HEK293 (cell line): Measurements from ENCODE around the gene PHPT1.

Experiments used
- ELK4 ChIP-seq: IDR thresholded peaks from 2 replicates; pipeline ENCODE4 v1.6.1; 2011; ENCODE audit warnings: mild to moderate bottlenecking, low read depth, low read length, borderline replicate concordance
- FEZF1 ChIP-seq: fragments of 450-650 bp; formaldehyde crosslinking; IDR thresholded peaks from 2 replicates; pipeline ENCODE4 v1.5.1; 2016; ENCODE audit warnings: missing biosample characterization, missing genetic modification characterization
- HOXA7 ChIP-seq: sonication (generic); formaldehyde crosslinking; IDR thresholded peaks from 2 replicates; pipeline ENCODE4 v1.8.1; 2022; ENCODE audit warnings: missing genetic modification reagents, borderline replicate concordance
- KLF9 ChIP-seq: fragments of 450-650 bp; formaldehyde crosslinking; IDR thresholded peaks from 2 replicates; pipeline ENCODE4 v1.5.1; 2016; ENCODE audit warnings: missing biosample characterization, missing genetic modification characterization, low read depth
- PATZ1 ChIP-seq: fragments of 450-650 bp; formaldehyde crosslinking; IDR thresholded peaks from 2 replicates; pipeline ENCODE4 v1.5.1; 2016; ENCODE audit warnings: missing biosample characterization, missing genetic modification characterization
- SP2 ChIP-seq: fragments of 450-650 bp; formaldehyde crosslinking; IDR thresholded peaks from 2 replicates; pipeline ENCODE4 v1.5.1; 2016; ENCODE audit warnings: missing biosample characterization, missing genetic modification characterization
- ZBTB21 ChIP-seq: fragments of 450-650 bp; formaldehyde crosslinking; IDR thresholded peaks from 2 replicates; pipeline ENCODE4 v1.5.1; 2017; ENCODE audit warnings: missing biosample characterization, missing genetic modification characterization
- ZBTB26 ChIP-seq: fragments of 450-650 bp; formaldehyde crosslinking; optimal IDR thresholded peaks from 2 replicates; pipeline ENCODE3; 2016; ENCODE audit warnings: missing biosample characterization, mild to moderate bottlenecking, missing genetic modification characterization
- ZBTB49 ChIP-seq: fragments of 450-650 bp; formaldehyde crosslinking; IDR thresholded peaks from 2 replicates; pipeline ENCODE4 v1.5.1; 2016; ENCODE audit warnings: missing biosample characterization, missing genetic modification characterization, low read depth
- ZBTB6 ChIP-seq: fragments of 450-650 bp; formaldehyde crosslinking; IDR thresholded peaks from 2 replicates; pipeline ENCODE4 v1.5.1; 2017; ENCODE audit warnings: missing biosample characterization, missing genetic modification characterization
- ZNF19 ChIP-seq: fragments of 450-650 bp; formaldehyde crosslinking; IDR thresholded peaks from 2 replicates; pipeline ENCODE4; 2016; ENCODE audit warnings: missing biosample characterization, missing genetic modification characterization, low read depth
- ZNF24 ChIP-seq: fragments of 450-650 bp; formaldehyde crosslinking; IDR thresholded peaks from 2 replicates; pipeline ENCODE4 v1.5.1; 2016; ENCODE audit warnings: missing biosample characterization, missing genetic modification characterization
- ZNF292 ChIP-seq: fragments of 450-650 bp; formaldehyde crosslinking; IDR thresholded peaks from 2 replicates; pipeline ENCODE4 v1.5.1; 2016; ENCODE audit warnings: low read depth, missing biosample characterization, missing genetic modification characterization, borderline replicate concordance
- ZNF366 ChIP-seq: fragments of 450-650 bp; formaldehyde crosslinking; conservative IDR thresholded peaks from 2 replicates; pipeline ENCODE4 v1.5.1; 2016; ENCODE audit warnings: missing biosample characterization, missing genetic modification characterization
- ZNF488 ChIP-seq: fragments of 450-650 bp; formaldehyde crosslinking; IDR thresholded peaks from 2 replicates; pipeline ENCODE4 v1.5.1; 2016; ENCODE audit warnings: missing biosample characterization, missing genetic modification characterization
- ZNF510 ChIP-seq: fragments of 450-650 bp; formaldehyde crosslinking; IDR thresholded peaks from 2 replicates; pipeline ENCODE4 v1.5.1; 2018; ENCODE audit warnings: mild to moderate bottlenecking, missing genetic modification characterization, missing biosample characterization; ENCODE audit not compliant: insufficient replicate concordance
- ZNF529 ChIP-seq: fragments of 450-650 bp; formaldehyde crosslinking; IDR thresholded peaks from 2 replicates; pipeline ENCODE4 v1.5.1; 2017; ENCODE audit warnings: missing genetic modification characterization, missing biosample characterization; ENCODE audit not compliant: insufficient replicate concordance
- ZNF555 ChIP-seq: fragments of 450-650 bp; formaldehyde crosslinking; conservative IDR thresholded peaks from 2 replicates; pipeline ENCODE4 v1.5.1; 2017; ENCODE audit warnings: missing biosample characterization, mild to moderate bottlenecking, missing genetic modification characterization, inconsistent platforms
- ZNF571 ChIP-seq: fragments of 450-650 bp; formaldehyde crosslinking; IDR thresholded peaks from 2 replicates; pipeline ENCODE4 v1.5.0; 2017; ENCODE audit warnings: missing biosample characterization, missing genetic modification characterization
- ZNF596 ChIP-seq: fragments of 450-650 bp; IDR thresholded peaks from 2 replicates; pipeline ENCODE4 v1.5.0; 2018; ENCODE audit warnings: missing biosample characterization, mild to moderate bottlenecking, missing genetic modification characterization, moderate library complexity
- ZNF623 ChIP-seq: fragments of 450-650 bp; formaldehyde crosslinking; IDR thresholded peaks from 2 replicates; pipeline ENCODE4 v1.5.1; 2016; ENCODE audit warnings: missing biosample characterization, missing genetic modification characterization
- ZNF629 ChIP-seq: fragments of 450-650 bp; formaldehyde crosslinking; IDR thresholded peaks from 2 replicates; pipeline ENCODE4 v1.5.1; 2017; ENCODE audit warnings: missing biosample characterization, missing genetic modification characterization
- ZNF639 ChIP-seq: fragments of 450-650 bp; formaldehyde crosslinking; IDR thresholded peaks from 2 replicates; pipeline ENCODE4 v1.5.1; 2016; ENCODE audit warnings: missing biosample characterization, missing genetic modification characterization
- ZNF830 ChIP-seq: fragments of 450-650 bp; IDR thresholded peaks from 2 replicates; pipeline ENCODE4 v1.5.0; 2018; ENCODE audit warnings: missing biosample characterization, missing genetic modification characterization, low read depth, mild to moderate bottlenecking, moderate library complexity
- ZNF837 ChIP-seq: fragments of 450-650 bp; formaldehyde crosslinking; IDR thresholded peaks from 2 replicates; pipeline ENCODE4 v1.5.1; 2016; ENCODE audit warnings: missing biosample characterization, missing genetic modification characterization
- ZSCAN30 ChIP-seq: fragments of 450-650 bp; IDR thresholded peaks from 2 replicates; pipeline ENCODE4 v1.5.1; 2018; ENCODE audit warnings: missing biosample characterization, mild to moderate bottlenecking, missing genetic modification characterization, moderate library complexity
- ZSCAN4 ChIP-seq: fragments of 450-650 bp; formaldehyde crosslinking; IDR thresholded peaks from 2 replicates; pipeline ENCODE4 v1.5.1; 2017; ENCODE audit warnings: missing biosample characterization, missing genetic modification characterization

Gene PHPT1

GRCh38 chr9:136885950-136886578 is 36.9 kb downstream of the PHPT1 start, which contains the start of gene TRAF2 (continued):
- TF ChIP-seq ELK4: no peak
- TF ChIP-seq PATZ1 (tag by site-specific recombination): peak; percentile 48; the same call in 1 of the 2 replicates
- TF ChIP-seq ZNF292 (tag by site-specific recombination): no peak
- TF ChIP-seq ZNF837 (tag by site-specific recombination): no peak
- TF ChIP-seq ZNF529 (tag by site-specific recombination): no peak
- peak; percentile 99 for TF ChIP-seq SP2 (tag by site-specific recombination)
- TF ChIP-seq KLF9 (tag by site-specific recombination): peak; percentile 53
- TF ChIP-seq ZNF19 (tag by site-specific recombination): no peak
- no peak for TF ChIP-seq ZNF623
- TF ChIP-seq ZBTB6 (tag by site-specific recombination): no peak
- TF ChIP-seq FEZF1 (tag by site-specific recombination): no peak
- no peak for TF ChIP-seq ZBTB21 (tag by site-specific recombination)
- TF ChIP-seq ZNF571: no peak
- TF ChIP-seq ZSCAN30: peak; percentile 76
- TF ChIP-seq ZNF24 (tag by site-specific recombination): no peak
- no peak for TF ChIP-seq ZNF366 (tag by site-specific recombination)
- TF ChIP-seq ZNF488 (tag by site-specific recombination): no peak
- no peak for TF ChIP-seq ZSCAN4
- peak; percentile 87 for TF ChIP-seq ZBTB26 (tag by site-specific recombination)
- no peak for TF ChIP-seq ZNF596
- no peak for TF ChIP-seq ZNF629 (tag by site-specific recombination)
- TF ChIP-seq ZNF510 (tag by site-specific recombination): no peak
- TF ChIP-seq ZNF555: no peak
- TF ChIP-seq ZNF639 (tag by site-specific recombination): no peak
- TF ChIP-seq ZBTB49: no peak
- no peak for TF ChIP-seq HOXA7
- no peak for TF ChIP-seq ZNF830 (tag by site-specific recombination)
